HG03108 (cell line): ENCODE data around the gene UAP1.

Experiments used
- ATAC-seq: cut with Tn5 transposase; IDR thresholded peaks from one replicate; pipeline ENCODE4 v1.9.1; 2021; ENCODE audit warnings: moderate library complexity; ENCODE audit not compliant: unreplicated experiment

Gene UAP1

DNA sequence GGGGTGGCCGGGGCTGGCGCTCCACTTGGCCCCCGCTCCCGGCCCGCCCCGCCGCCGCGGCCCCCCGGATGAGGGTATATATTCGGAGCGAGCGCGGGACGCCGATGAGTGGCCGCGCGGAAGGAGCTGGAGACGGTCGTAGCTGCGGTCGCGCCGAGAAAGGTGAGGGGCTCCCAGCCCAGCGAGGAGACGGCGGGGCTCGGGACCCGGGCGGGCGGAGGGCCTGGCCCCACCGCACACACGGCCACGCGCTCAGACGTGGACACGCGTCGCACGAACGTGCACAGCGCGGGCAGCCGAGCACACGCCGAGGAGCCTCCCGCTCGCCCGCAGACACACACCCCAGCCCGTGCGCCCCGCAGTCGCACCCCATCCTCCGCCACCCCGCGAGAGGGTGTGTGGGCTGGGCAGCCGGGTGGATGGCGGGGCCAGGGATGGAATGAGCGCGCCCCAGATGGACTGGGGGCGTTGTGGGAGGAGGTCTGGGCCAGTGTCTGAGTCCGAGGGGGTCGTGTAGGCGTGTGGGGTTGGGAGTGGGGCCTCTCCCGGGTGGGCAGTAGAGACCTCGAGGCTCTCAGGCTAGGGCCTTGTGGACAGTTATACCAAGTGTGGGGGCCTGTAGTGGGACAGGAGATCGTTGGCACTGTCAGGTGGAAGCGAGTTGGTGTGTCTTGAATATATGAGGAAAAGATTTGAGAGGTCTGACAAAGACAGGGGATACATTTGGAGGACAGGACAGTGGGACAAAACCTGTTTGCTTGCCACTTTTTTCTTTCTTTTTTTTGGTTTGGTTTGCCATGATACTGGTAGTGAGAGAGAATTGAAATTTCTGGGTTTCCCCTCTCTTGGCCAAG lies at the start of gene UAP1:
Gene UAP1 (plus strand): TSS at position 107 of the 854 bp plus-strand sequence. CDS start 4,347 bp downstream, outside the sequence.
- peak; percentile 31 for ATAC-seq

DNA sequence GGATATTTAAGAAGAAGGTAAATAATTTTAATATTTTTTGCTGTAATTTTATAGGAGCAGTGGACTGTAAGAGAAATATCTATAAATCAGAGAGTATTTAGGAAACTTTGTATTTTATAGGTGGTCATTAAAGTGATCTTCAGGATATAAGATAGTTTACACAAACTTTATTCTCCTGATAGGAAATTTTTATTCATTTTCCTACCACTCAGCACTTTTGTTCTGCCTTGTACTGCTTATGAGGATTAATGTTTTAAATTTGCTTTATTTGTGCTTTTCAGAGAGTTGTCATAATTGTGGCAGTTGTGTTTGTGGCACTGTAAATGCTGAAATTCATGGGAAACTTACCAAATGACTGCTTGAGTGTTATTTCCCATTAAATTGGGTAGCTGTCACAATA lies 34.2 kb upstream of the UAP1 start:
- no peak for ATAC-seq

DNA sequence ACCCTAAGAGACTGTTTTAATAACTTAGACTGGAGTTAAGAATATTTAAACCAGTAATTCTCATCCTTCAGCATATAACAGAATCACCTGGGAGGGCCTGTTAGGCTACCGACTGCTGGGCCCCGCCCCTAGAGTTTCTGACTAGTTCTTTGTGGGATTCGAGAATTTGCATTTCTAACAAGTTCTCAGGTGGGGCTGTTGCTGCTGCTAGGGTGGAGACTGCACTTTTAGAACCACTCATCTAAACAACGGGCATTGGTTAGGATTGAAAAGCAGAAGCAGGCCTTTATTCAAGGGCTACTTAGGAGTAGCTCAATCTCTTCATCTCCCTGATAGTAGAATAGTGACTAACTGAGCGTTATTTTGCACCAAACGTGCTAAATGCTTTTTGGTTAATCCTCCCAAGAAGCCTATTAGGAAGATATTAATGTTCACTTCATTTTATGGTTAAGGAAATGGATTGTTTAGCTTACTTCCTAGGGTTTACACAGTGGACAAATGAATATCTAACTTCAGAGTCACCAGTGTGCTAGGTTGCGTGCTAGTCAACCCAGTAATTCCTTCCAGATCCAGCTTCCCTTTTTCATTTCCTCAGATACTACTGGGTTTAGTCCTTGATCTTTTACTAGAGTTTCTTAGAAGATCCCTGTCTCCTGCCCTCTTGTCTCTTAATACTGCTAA lies 31.1 kb upstream of the UAP1 start:
- peak; percentile 96 for ATAC-seq

DNA sequence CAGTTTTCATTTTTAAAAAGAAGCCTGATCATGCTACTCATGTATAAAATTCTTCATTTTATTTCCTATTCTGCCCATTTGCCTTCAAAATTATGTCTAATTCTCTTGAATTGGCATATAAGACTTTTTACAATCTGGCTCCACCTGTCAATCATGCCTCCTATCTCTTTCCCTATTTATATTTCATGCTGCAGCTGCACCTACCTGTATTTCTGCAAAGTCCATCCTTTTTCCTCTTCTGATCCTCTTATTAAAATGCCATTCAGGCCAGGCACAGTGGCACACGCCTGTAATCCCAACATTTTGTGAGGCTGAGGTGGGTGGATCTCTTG lies 30.6 kb upstream of the UAP1 start:
- no peak for ATAC-seq

DNA sequence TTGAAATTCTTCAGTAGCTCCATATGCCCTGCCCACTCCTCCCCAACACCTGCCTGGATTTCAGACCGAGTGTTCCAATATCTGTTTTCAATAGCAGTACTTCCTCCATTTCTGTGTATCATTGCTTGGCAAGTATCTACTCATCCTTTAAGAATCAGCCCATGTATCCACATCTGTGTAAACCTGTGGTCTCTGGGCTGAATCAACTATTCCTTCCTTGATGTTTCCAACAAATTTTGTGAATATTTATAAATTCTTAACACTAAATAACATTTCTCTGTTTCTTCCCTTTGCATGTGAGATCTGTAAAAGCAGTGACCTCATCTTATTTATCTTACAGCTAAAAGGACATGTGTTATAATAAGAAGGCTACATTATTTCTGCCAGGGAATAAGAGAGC lies 26.0 kb upstream of the UAP1 start:
- ATAC-seq = no peak

DNA sequence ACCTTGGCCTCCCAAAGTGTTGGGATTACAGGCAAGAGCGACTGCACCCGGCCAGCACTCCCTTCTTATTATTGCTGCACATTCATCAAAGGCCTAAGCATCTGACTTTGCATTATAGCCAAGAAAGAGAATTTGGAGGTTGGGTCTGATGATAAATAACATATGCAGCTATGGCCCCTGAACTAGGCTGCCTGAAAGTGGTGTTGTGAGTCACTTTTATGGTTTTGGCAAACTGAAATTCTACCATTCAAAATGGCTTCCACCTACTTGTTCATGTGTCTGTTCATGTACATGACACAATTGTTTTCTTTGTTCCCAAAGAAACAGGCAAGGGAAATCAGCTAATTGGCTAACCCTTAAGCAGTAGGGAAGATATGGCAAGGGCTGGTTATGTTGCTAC lies 25.0 kb upstream of the UAP1 start:
- ATAC-seq = no peak

DNA sequence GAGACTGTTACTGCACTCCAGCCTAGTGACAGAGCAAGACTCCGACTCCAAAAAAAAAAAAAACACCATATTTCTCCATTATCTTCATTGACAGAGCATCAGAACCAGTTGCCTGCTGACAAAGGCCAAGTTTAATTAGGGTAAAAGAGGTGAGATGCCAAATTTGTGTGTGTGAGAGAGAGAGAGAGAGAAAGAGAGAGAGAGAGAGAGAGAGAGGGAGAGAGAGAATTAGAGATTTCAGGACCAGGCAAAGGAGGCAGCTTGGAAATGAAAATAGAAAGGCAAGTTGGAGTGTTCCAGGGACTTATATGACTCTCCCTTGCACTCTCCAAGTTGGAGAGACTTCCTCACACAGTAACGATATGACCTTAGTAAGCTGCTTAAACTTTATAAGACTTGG lies 24.3 kb upstream of the UAP1 start:
- ATAC-seq = no peak

DNA sequence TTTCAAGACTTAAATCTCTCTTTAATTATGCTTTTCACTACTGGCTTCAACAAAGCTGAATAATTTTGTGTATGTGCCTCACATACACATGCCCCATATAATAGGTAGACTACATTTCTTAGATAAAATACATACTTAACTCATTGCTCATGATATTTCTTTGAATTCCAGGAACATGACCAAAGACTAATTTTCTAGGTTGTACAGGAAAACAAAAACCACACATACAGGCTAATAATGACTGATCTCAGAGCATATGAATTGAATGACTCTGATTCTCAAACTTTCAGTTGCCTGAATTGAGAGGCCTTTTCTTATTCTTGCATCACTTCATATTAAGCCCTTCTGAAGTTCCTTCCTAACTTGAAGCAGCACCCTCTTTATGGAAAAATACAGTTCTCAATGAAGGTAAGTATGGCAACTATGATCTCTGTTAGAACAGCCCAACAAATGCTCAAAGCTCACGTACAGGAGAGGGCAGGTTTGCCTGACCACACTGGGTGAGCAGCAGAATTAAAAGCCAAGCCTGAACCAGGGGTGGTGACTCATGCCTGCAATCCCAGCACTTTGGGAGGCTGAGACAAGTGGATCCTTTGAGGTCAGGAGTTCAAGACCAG lies 22.6 kb upstream of the UAP1 start:
- no peak for ATAC-seq

DNA sequence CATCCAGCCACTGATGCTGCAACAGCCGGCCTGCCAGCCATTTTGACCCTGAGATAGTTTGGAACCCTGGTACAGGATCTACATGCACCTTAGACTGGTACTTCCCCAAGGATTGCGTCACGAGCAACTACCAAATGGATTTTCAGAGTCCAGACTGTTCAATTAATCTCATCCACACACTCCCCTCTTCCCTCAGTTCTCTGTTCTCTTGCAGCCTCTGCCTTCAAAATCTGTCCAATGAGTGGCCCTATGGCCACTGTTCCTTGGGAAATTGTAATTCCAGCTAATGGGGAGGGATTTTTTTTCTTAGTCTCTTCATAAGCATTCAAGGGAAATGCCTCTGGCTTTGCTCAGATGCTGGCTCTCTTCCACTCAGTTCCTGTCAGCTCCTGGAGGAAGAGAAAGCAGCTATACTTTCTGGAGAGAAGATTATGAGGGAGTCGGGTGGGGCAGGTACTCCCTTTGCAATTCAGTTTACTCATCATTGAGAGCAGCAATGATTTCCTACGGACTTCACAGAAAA lies 19.8 kb upstream of the UAP1 start:
- ATAC-seq = no peak

DNA sequence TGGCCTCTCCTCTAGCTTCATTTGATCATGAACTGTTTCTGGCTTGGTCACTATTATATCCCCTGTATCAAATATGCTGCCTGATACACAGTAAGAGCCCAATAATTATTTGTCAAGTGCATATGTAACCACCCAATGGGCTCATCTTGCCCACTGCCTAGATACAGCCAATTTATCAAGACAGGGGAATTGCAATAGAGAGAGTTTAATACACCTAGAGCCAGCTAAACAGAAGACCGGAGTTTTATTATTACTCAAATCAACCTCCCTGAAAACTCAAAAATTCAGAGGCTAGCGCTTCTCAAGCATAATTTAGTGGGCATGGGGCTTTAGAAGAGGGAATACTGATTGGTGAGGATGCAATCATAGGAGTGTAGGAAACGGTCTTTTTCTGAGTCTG lies 18.3 kb upstream of the UAP1 start:
- no peak for ATAC-seq

DNA sequence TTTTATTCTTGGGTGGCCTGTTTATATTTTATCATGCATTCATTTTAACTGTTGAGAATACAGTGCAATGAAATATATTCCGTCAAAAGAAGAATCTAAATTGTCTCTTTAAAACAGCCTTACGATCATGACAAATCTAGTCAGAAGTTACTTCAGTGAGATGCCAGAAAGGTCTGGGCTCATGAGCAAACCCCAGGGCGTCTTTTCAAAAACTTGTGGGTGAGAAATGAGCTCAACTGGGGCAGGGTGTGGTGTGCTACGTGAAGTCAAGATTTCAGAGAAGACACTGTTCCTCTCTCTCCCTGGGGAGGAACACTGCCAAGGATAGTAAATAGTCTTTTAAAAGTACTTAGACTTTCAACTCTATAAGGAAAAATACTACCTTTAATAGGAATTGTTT lies 13.4 kb upstream of the UAP1 start:
- no peak for ATAC-seq

DNA sequence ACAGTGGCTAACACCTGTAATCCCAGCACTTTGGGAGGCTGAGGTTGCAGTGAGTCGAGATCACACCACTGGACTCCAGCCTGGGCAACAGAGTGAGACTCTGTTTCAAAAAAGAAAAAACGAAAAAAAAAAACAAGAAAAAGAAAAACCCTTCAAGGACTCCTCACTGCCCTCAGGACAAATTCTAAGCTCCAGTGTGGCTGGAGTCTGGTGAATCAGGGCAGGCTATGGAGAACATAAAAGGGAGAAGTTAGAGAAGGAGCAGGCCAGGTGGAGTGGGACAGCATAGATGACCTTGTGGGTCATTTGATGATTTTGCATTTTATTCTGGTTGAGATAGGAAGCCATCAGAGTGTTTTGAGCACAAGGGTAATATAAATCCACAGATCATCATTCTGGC lies 12.5 kb upstream of the UAP1 start:
- ATAC-seq = no peak

DNA sequence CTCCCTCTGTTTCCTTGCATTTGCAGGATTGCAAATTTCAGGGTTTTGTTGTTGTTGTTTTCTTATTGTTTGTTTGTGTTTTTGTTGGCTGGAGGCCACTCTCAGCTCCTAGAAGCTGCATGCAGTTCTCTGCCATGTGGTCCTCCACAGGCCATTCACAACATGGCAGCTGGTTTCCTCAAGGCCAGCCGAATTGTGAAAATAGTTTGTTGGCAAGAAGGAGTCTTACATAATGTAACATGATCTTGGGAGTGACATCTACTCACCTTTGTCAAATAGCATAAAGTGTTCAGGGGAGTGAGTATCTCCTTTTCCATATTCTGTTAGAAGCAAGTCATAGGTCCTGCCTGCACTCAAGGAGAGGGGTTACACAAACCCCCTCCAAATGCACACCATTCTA lies 10.6 kb upstream of the UAP1 start:
- ATAC-seq = no peak

DNA sequence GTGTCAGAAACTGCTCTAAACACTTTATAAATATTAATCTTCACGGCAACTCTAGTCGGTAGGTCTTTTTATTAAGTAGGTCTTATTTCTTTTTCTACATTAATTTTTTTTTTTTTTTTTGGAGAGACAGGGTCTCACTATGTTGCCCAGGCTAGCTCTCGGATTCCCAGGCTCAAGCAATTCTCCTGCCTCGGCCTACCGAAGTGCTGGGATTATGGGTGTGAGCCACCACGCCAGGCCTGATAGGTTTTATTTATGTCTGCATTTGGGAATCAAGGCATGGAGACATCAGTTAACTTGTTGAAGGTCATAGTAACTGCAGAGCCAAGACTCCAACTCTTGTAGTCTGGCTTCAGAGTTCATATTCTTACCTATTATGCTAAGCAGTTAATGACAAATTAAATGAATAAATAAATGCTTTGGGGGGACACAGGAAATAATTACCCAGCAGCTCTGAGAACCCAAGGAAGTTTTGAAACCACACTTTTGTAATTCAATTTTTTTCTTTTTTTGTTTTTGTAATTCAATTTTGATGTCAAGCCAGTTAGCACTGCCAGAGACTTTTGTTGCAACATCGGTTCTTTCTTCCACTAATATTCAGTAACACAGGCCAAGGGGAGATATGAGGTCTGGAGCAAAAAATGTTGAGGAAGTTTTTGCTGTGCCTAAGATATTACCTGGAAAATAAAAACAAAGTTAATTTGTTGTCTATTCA lies 9.4 kb upstream of the UAP1 start:
- ATAC-seq = no peak

DNA sequence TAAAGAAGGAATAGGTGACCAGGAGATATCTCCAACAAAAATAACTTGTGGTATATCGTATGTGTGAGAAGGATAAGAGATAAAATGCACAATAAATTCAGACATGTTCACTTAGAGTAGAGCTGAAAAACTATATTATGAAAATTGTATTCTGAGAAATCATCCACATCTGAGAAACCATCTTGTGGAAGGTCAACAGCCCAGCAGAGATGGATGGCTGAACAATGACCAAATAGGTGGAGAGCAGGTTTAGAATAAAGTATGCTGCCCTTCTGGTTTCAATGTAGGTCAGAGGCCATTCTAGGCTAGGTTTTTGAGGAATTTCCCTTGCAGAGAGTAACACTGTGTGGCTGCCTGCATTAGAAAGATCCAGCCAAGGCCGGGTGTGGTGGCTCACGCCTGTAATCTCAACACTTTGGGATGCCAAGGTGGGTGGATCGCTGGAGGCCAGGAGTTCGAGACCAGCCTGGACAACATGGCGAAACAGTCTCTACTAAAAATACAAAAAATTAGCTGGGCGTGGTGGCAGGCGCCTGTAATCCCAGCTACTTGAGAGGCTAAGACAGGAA lies 8.8 kb upstream of the UAP1 start:
- no peak for ATAC-seq

DNA sequence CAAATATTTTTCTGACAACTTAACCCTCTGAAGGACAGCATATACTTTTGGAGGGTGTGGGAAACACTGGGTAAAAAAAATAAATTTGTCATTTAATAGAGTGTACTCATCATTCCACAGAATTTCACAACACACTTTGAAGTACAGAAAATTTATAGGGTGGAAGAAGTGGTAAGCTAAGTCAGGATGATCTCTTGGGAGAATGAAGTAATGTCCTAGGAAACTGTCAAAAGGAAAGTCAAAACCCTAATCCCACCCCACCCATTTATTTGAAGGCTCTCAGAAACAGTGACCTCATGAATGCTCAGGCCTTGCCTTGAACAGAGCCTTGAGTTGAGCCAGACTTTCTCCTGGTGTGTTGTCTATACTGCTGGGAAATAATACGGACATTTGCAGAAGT lies 7.3 kb upstream of the UAP1 start:
- ATAC-seq = no peak

DNA sequence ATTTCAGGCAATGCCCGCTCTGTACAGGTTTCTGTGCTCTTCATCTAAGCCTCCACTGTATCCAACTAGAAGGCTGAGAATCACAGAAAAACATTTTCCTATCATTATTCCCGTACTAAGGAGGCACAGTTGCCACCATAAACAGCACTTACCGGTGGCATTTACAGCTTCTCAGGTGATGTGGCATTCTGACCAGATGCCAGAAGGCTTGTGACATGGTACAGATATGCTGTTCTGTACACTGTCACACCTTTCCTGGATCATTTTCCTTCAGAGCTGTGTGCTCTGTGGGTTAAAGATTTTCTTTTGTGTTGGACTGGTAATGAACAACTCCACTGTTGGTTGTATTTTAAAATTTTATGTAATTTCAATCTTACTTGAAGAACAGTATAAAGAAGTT lies 4.0 kb upstream of the UAP1 start:
- ATAC-seq = no peak

DNA sequence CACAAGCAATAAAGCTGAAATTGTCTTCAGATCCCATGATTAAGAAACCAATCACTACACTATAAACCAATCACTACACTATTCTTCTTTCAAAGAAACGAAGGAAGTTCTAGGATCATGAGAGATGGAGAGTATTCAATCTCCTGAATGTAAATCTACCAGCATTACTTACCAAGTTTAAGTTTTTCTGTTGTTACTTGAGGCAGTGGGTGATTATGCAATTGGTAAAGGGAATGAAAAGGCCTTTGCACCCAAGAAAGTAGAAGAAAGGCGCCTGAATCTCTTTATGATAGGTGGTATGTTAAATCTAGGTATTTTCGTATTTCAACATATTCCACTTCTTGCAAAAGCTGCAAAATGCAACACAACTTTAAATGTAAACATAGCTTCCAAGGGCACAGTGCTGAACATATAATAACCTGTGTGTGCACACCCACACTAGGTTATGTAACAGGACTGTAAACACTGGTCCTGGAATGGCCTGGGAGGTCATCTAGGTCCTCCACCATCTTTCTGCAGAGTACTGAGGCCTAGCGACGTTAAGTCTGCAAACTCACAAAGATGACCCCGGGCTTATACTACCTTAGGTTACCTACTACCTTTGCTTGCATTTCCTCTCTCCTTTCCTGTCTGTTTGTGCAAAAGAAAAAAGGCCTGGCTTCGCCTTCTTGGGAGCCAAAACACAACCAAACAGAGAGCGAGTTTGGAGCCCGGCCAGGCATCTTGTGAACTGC lies 1.1 kb upstream of the UAP1 start:
- ATAC-seq = no peak

DNA sequence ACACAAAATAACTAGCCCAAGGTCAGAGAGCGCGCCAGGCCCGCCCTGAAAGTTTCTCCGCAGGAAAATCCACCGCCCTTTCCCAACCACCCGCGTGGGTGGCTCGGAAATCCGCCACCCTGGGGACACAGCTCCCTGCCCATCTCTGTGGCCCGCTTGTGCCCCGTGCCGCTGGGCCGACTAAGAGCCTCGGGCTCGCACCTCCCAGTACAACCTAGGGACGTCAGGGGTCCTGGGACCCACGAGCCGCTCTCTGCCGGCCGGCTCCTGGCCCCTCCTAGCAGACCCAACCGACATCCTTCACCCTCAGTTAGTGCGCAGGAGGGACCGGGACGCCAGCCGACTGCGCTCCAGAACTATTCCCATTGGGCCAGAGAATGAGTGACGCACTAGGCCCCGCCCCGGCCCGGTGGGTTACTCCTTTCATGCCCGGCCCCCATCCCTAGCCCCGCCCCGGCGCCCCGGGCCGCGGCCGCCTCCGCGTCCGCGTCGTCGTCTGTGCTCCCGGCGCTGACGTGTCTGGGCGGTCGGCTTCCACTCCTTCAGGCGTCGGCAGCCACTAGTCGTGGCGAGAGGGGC lies 396 bp upstream of the UAP1 start:
- ATAC-seq = peak; percentile 95

DNA sequence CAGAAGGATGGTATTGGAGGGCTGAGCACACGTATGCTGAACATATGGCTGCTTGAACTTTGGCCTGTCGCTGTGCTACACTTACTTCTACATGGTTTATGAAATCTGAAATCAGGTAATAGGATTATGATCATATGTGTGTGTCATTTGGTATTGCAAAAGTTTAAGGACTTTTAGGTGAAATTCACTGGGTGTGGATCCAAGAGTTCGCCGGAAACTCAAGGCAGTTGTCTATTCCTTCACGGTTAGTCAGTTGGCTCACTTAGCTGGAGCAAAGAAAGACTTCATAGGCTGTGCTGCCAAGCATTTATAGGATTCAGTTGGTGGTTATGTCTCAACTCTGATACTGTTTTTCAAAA lies 927 bp downstream of the UAP1 start:
- no peak for ATAC-seq
